Measurements from ENCODE around the gene TSACC.

DNA sequence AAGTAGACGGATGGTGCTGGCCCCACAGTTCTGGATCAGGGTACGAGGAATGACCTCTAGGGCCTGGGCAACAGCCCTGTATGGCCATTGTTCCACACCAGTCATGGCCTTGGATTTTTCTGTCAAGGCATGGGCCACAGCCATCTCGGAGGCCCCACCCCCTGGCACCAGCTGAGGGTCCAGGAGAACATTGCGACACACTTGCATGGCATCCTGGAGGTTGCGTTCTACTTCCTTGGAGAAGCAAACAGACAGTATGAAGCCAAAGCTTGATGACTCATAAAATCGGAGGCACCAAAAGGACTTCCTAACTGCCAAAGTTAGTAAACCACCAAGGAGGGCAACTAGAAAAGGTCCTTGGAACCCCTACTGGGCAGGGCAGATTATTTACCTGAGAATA lies 27.4 kb upstream of the TSACC start:
- TF ChIP-seq POLR2A (IDR thresholded peaks at IDR 0.05) = no peak
- TF ChIP-seq, protein P1, sequence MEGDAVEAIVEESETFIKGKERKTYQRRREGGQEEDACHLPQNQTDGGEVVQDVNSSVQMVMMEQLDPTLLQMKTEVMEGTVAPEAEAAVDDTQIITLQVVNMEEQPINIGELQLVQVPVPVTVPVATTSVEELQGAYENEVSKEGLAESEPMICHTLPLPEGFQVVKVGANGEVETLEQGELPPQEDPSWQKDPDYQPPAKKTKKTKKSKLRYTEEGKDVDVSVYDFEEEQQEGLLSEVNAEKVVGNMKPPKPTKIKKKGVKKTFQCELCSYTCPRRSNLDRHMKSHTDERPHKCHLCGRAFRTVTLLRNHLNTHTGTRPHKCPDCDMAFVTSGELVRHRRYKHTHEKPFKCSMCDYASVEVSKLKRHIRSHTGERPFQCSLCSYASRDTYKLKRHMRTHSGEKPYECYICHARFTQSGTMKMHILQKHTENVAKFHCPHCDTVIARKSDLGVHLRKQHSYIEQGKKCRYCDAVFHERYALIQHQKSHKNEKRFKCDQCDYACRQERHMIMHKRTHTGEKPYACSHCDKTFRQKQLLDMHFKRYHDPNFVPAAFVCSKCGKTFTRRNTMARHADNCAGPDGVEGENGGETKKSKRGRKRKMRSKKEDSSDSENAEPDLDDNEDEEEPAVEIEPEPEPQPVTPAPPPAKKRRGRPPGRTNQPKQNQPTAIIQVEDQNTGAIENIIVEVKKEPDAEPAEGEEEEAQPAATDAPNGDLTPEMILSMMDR (IDR thresholded peaks at IDR 0.05) = no peak
